ENCODE measurements around the gene ARHGEF17.

ARHGEF17 gene

GRCh38 chr11:73330569-73331093 is 22.6 kb downstream of the ARHGEF17 start:
- no peak for TF ChIP-seq CTCF (IDR thresholded peaks at IDR 0.05; ENCODE audit: extremely low read depth, missing control alignments)
- no peak for DNase-seq (ENCODE audit: low spot score)

- TF ChIP-seq CTCF (IDR thresholded peaks at IDR 0.05; ENCODE audit: extremely low read depth, missing control alignments): no peak
- DNase-seq (ENCODE audit: low spot score): no peak
These were observed 23.3 kb downstream of the ARHGEF17 start for GRCh38 chr11:73331138-73331916.

- no peak for DNase-seq (ENCODE audit: low spot score)
- no peak for TF ChIP-seq CTCF (IDR thresholded peaks at IDR 0.05; ENCODE audit: extremely low read depth, missing control alignments)
These were observed 25.1 kb downstream of the ARHGEF17 start for GRCh38 chr11:73333173-73333572.

- no peak for DNase-seq (ENCODE audit: low spot score)
- no peak for TF ChIP-seq CTCF (IDR thresholded peaks at IDR 0.05; ENCODE audit: extremely low read depth, missing control alignments)
These were observed 25.7 kb downstream of the ARHGEF17 start for GRCh38 chr11:73333640-73334383.

GRCh38 chr11:73334384-73335203 is 26.5 kb downstream of the ARHGEF17 start:
- DNase-seq (ENCODE audit: low spot score): peak; percentile 63
- TF ChIP-seq CTCF (IDR thresholded peaks at IDR 0.05; ENCODE audit: extremely low read depth, missing control alignments): peak; percentile 7

GRCh38 chr11:73335204-73335923 is 27.3 kb downstream of the ARHGEF17 start:
- TF ChIP-seq CTCF (IDR thresholded peaks at IDR 0.05; ENCODE audit: extremely low read depth, missing control alignments): peak; percentile 94
- DNase-seq (ENCODE audit: low spot score): peak; percentile 85
